CD14-positive monocyte (primary cell): Measurements from ENCODE around the gene ZBTB39. TPM values are rescaled to one million over a fixed set of nuclear protein-coding genes. Genes with fewer than 3 reads are reported as not detected.

Experiments
- DNase-seq, 3 donors: peaks; one replicate each; pipeline ENCODE4 v3.0.0-alpha.2; 2011 to 2022
- H2AFZ ChIP-seq: 2 replicates; pipeline ENCODE4 v1.6.0; 2012; ENCODE audit warnings: mild to moderate bottlenecking, low read depth, low read length, inconsistent platforms; ENCODE audit not compliant: insufficient read depth, poor library complexity, severe bottlenecking
- H3K27ac ChIP-seq, 2 donors: 1 replicate in 1 of 2; 2 replicates in 1 of 2; pipeline ENCODE4 v1.5.1; 2012 to 2013; ENCODE audit warnings: low read length in 2 of 2, control low read depth in 1 of 2, inconsistent platforms in 1 of 2, low read depth in 1 of 2, mild to moderate bottlenecking in 1 of 2
- H3K27me3 ChIP-seq, 2 donors: one replicate each; pipeline versions ENCODE4 v1.6.0 to v1.6.1; 2011 to 2013; ENCODE audit warnings: low read length in 2 of 2; ENCODE audit not compliant: control insufficient read depth in 2 of 2, insufficient read depth in 2 of 2
- H3K36me3 ChIP-seq, 2 donors: replicated peaks in 1 of 2; 1 replicate in 1 of 2; 2 replicates in 1 of 2; pipeline versions ENCODE4 v1.5.1 to v1.6.1; 2012 to 2013; ENCODE audit warnings: low read length in 2 of 2, control low read depth in 1 of 2, inconsistent platforms in 1 of 2, mild to moderate bottlenecking in 1 of 2; ENCODE audit not compliant: insufficient read depth in 2 of 2, control insufficient read depth in 1 of 2
- H3K4me1 ChIP-seq, 2 donors: 1 replicate in 1 of 2; 2 replicates in 1 of 2; pipeline versions ENCODE4 v1.5.1 to v1.6.1; 2012 to 2013; ENCODE audit warnings: low read length in 2 of 2, control low read depth in 1 of 2, inconsistent platforms in 1 of 2, mild to moderate bottlenecking in 1 of 2, moderate library complexity in 1 of 2; ENCODE audit not compliant: insufficient read depth in 2 of 2, control insufficient read depth in 1 of 2
- H3K4me2 ChIP-seq: replicated peaks from 2 replicates; pipeline ENCODE3; 2012; ENCODE audit warnings: low read length, moderate library complexity, mild to moderate bottlenecking; ENCODE audit not compliant: poor library complexity, severe bottlenecking; ENCODE audit errors: extremely low read depth
- H3K4me3 ChIP-seq, 3 experiments: fragments of 200-600 bp in 1 of 3; sonication (generic) in 1 of 3; replicated peaks in 1 of 3; 1 replicate in 2 of 3; 2 replicates in 1 of 3; pipeline ENCODE4 v1.5.1; 2011 to 2013; ENCODE audit warnings: low read length in 3 of 3, mild to moderate bottlenecking in 3 of 3, control low read depth in 2 of 3, low read depth in 2 of 3, inconsistent platforms in 1 of 3, moderate library complexity in 1 of 3
- H3K79me2 ChIP-seq: 2 replicates; pipeline ENCODE4 v1.6.0; 2012; ENCODE audit warnings: mild to moderate bottlenecking, control low read depth, inconsistent platforms, low read length, moderate library complexity; ENCODE audit not compliant: insufficient read depth
- H3K9ac ChIP-seq: 2 replicates; pipeline ENCODE4 v1.6.0; 2017; ENCODE audit warnings: low read length, mild to moderate bottlenecking; ENCODE audit not compliant: insufficient read depth, poor library complexity, severe bottlenecking
- H3K9me3 ChIP-seq, 2 donors: replicated peaks in 1 of 2; 1 replicate in 1 of 2; 2 replicates in 1 of 2; pipeline versions ENCODE4 v1.5.1 to v1.6.1; 2012 to 2013; ENCODE audit warnings: low read length in 2 of 2, control low read depth in 1 of 2; ENCODE audit not compliant: control insufficient read depth in 1 of 2, insufficient read depth in 1 of 2
- H4K20me1 ChIP-seq: 2 replicates; pipeline ENCODE4 v1.6.0; 2012; ENCODE audit warnings: mild to moderate bottlenecking, low read length, control low read depth, moderate library complexity; ENCODE audit not compliant: insufficient read depth
- H3K27ac Mint-ChIP-seq, 7 donors: one replicate each; pipeline ENCODE4 v1.8.0; 2020; ENCODE audit warnings: mild to moderate bottlenecking in 7 of 7, mixed read lengths in 7 of 7, moderate library complexity in 6 of 7, inconsistent platforms in 2 of 7
- H3K27me3 Mint-ChIP-seq, 3 donors: one replicate each; pipeline ENCODE4 v1.8.0; 2021 to 2022; ENCODE audit warnings: low read depth in 3 of 3, mild to moderate bottlenecking in 3 of 3, mixed read lengths in 3 of 3, moderate library complexity in 3 of 3, inconsistent platforms in 1 of 3
- H3K36me3 Mint-ChIP-seq, 2 donors: one replicate each; pipeline ENCODE4 v1.8.0; 2020; ENCODE audit warnings: mixed read lengths in 2 of 2, inconsistent platforms in 1 of 2, mild to moderate bottlenecking in 1 of 2
- H3K4me1 Mint-ChIP-seq: one replicate; pipeline ENCODE4 v1.8.0; 2020; ENCODE audit warnings: mild to moderate bottlenecking, mixed read lengths
- H3K4me3 Mint-ChIP-seq, 2 donors: one replicate each; pipeline ENCODE4 v1.8.0; 2020; ENCODE audit warnings: mild to moderate bottlenecking in 2 of 2, mixed read lengths in 2 of 2, moderate library complexity in 1 of 2
- H3K9me3 Mint-ChIP-seq, 7 donors: one replicate each; pipeline ENCODE4 v1.8.0; 2020 to 2022; ENCODE audit warnings: mixed read lengths in 7 of 7, mild to moderate bottlenecking in 6 of 7, moderate library complexity in 6 of 7, inconsistent platforms in 2 of 7
- CTCF ChIP-seq: fragments of 200-600 bp; IDR thresholded peaks from one replicate; pipeline ENCODE4 v1.8.0; 2022; ENCODE audit warnings: antibody characterized with exemption, mild to moderate bottlenecking
- WGBS: methylation state at CpG from one replicate; pipeline ENCODE4 v1.1.5; 2013; ENCODE audit warnings: missing lambda C conversion rate; ENCODE audit not compliant: insufficient coverage; 5-methylcytosine and 5-hydroxymethylcytosine counted together
- intact Hi-C, 2 donors: fragments of 100-400 bp; cut with micrococcal nuclease; formaldehyde crosslinking; loops; one replicate each; pipeline versions ENCODE4 v1.15.0 to v1.15.1; 2023
- polyA plus RNA-seq, 3 donors: library from polyadenylated mRNA; depleted of rRNA in 1 of 3; unstranded in 2 of 3; stranded (reverse) in 1 of 3; fragments of 300-500 nt in 2 of 3; fragments of >200 nt in 1 of 3; fragmentation: Illumina TruSeq in 2 of 3; gene quantifications; 1 replicate in 2 of 3; 2 replicates in 1 of 3; pipeline ENCODE4 v1.2.3, GENCODE V29; 2012 to 2021

The ZBTB39 gene
- polyA plus RNA-seq, 3 donors: 0.65 to 3.7 (median 1.2) TPM

- Histone ChIP-seq H3K4me2 (no peak overlapping the region), H3K4me1 (peaks cover 17 to 20% of the 10 kb centered on the region in 2 donors), H3K9me3 (no peaks in the 10 kb centered on the region), H3K27me3 (no peaks in the 10 kb centered on the region), H4K20me1 (no peaks in the 10 kb centered on the region), H3K9ac (no peak overlapping the region), H3K79me2 (no peaks in the 10 kb centered on the region), H3K27ac (no peak overlapping the region), H3K4me3 (no peak overlapping the region), H3K36me3 (peaks cover 0 to 10% of the 10 kb centered on the region in 2 donors), H2AFZ (no peak overlapping the region)
- Mint-ChIP-seq H3K27ac (no peak overlapping the region), H3K36me3 (peaks cover 12 to 18% of the 10 kb centered on the region in 2 donors), H3K4me1 (peaks cover 21% of the 10 kb centered on the region), H3K9me3 (no peaks in the 10 kb centered on the region), H3K4me3 (no peak overlapping the region), H3K27me3 (peaks cover 0 to 7% (median 3%) of the 10 kb centered on the region in 3 donors)
- WGBS: 61% methylated on average over 3 of the region's 10 CpGs
- DNase-seq: no peak
- no peak for TF ChIP-seq CTCF
- intact Hi-C loops: no loop called here
Observed at GRCh38 chr12:56993346-56993745, 13.0 kb downstream of the ZBTB39 start.

GRCh38 chr12:56991319-56992246, 14.8 kb downstream of the ZBTB39 start:
- H3K4me3 ChIP-seq: peak overlapping the region in 1 of 3 experiments; percentile 36
- peak overlapping the region; percentile 39 for H3K4me2 ChIP-seq
- Mint-ChIP-seq H3K27ac (peak overlapping the region in 6 of 7 donors; percentile 1 to 81 (median 54)), H3K4me3 (peak overlapping the region in 1 of 2 donors; percentile 76), H3K36me3 (peaks cover 7 to 12% of the 10 kb centered on the region in 2 donors), H3K27me3 (peaks cover 2 to 9% (median 6%) of the 10 kb centered on the region in 3 donors), H3K4me1 (peaks cover 33% of the 10 kb centered on the region), H3K9me3 (no peaks in the 10 kb centered on the region)
- H4K20me1 ChIP-seq: no peaks in the 10 kb centered on the region
- H3K79me2 ChIP-seq: no peaks in the 10 kb centered on the region
- WGBS: 50% methylated on average over 3 of the region's 8 CpGs
- peaks cover 26 to 32% of the 10 kb centered on the region in 2 donors for H3K4me1 ChIP-seq
- intact Hi-C loops: no loop called here
- TF ChIP-seq CTCF: no peak
- H2AFZ ChIP-seq: peak overlapping the region; percentile 7
- peak; percentile 10 to 27 (median 22) for DNase-seq
- H3K9ac ChIP-seq: no peak overlapping the region
- H3K36me3 ChIP-seq: no peaks in the 10 kb centered on the region
- no peaks in the 10 kb centered on the region for H3K9me3 ChIP-seq
- H3K27ac ChIP-seq: peak overlapping the region in 1 of 2 donors; percentile 43
- H3K27me3 ChIP-seq: no peaks in the 10 kb centered on the region
